HepG2 (cell line): ENCODE results near the gene ZNF511. TPM values are rescaled to one million over a fixed set of nuclear protein-coding genes. Genes with fewer than 3 reads are reported as not detected.
A peak's percentile ranks its signal among the peaks of the same experiment; 100 is the strongest.

Source experiments
- AKNA ChIP-seq: sonication (generic); formaldehyde crosslinking; IDR thresholded peaks from 2 replicates; pipeline ENCODE4 v1.4.0; 2020; ENCODE audit warnings: missing genetic modification reagents, borderline replicate concordance
- ATF3 ChIP-seq: sonication (generic); formaldehyde crosslinking; IDR thresholded peaks from 2 replicates; pipeline ENCODE4 v1.4.0; 2020; ENCODE audit warnings: missing genetic modification reagents
- KLF9 ChIP-seq: IDR thresholded peaks from 2 replicates; pipeline ENCODE4 v1.6.1; 2016; ENCODE audit warnings: low read depth
- MED13 ChIP-seq: sonication (generic); formaldehyde crosslinking; IDR thresholded peaks from 2 replicates; pipeline ENCODE4 v1.5.0; 2020; ENCODE audit warnings: missing genetic modification reagents
- NFKB2 ChIP-seq: sonication (generic); formaldehyde crosslinking; IDR thresholded peaks from 2 replicates; pipeline ENCODE4 v1.4.0; 2020; ENCODE audit warnings: missing genetic modification reagents, borderline replicate concordance
- RCOR2 ChIP-seq: IDR thresholded peaks from 2 replicates; pipeline ENCODE4 v1.6.1; 2016; ENCODE audit warnings: missing biosample characterization, missing genetic modification reagents
- SNAPC5 ChIP-seq: sonication (generic); formaldehyde crosslinking; IDR thresholded peaks from 2 replicates; pipeline ENCODE4 v1.8.1; 2023; ENCODE audit warnings: mild to moderate bottlenecking, missing genetic modification reagents, borderline replicate concordance
- TOE1 ChIP-seq: sonication (generic); formaldehyde crosslinking; IDR thresholded peaks from 2 replicates; pipeline ENCODE4 v1.4.0; 2020; ENCODE audit warnings: mild to moderate bottlenecking, missing genetic modification reagents
- ZNF253 ChIP-seq: sonication (generic); formaldehyde crosslinking; IDR thresholded peaks from 2 replicates; pipeline ENCODE4 v1.8.0; 2022; ENCODE audit warnings: mild to moderate bottlenecking, missing genetic modification reagents, borderline replicate concordance
- ZNF318 ChIP-seq: sonication (generic); formaldehyde crosslinking; IDR thresholded peaks from 2 replicates; pipeline ENCODE4 v1.4.0; 2020; ENCODE audit warnings: mild to moderate bottlenecking, missing genetic modification reagents
- ZNF430 ChIP-seq: sonication (generic); formaldehyde crosslinking; IDR thresholded peaks from 2 replicates; pipeline ENCODE4 v1.9.0; 2021; ENCODE audit warnings: mild to moderate bottlenecking, missing genetic modification reagents
- ZNF619 ChIP-seq: sonication (generic); formaldehyde crosslinking; IDR thresholded peaks from 2 replicates; pipeline ENCODE4 v1.4.0; 2020; ENCODE audit warnings: mild to moderate bottlenecking, missing genetic modification reagents
- ZNF788 ChIP-seq: sonication (generic); formaldehyde crosslinking; IDR thresholded peaks from 2 replicates; pipeline ENCODE4 v1.5.0; 2020; ENCODE audit warnings: mild to moderate bottlenecking, missing genetic modification reagents, borderline replicate concordance
- ZNF891 ChIP-seq: sonication (generic); formaldehyde crosslinking; IDR thresholded peaks from 2 replicates; pipeline ENCODE4 v1.5.0; 2020; ENCODE audit warnings: mild to moderate bottlenecking, missing genetic modification reagents
- polyA plus RNA-seq, 8 experiments: library from polyadenylated mRNA; depleted of rRNA in 3 of 8; stranded (reverse) in 7 of 8; unstranded in 1 of 8; fragments of >200 nt; fragmentation: Illumina TruSeq in 4 of 8; extraction: Trizol in 4 of 8; gene quantifications; 2 replicates each; pipeline versions ENCODE4 v1.2.1 to v1.2.3, GENCODE V29; 2011 to 2016; ENCODE audit warnings: low read depth in 4 of 8, missing spikeins in 1 of 8, mixed read lengths in 1 of 8; ENCODE audit not compliant: insufficient read depth in 1 of 8
- total RNA-seq, 5 experiments: library from RNA; depleted of rRNA; stranded (reverse); fragments of >200 nt; fragmentation: Illumina TruSeq; extraction: Trizol; gene quantifications; 2 replicates each; pipeline ENCODE4 v1.2.3, GENCODE V29; 2016; ENCODE audit warnings: low read depth in 1 of 5

Gene ZNF511
- total and polyA plus RNA-seq, 2 of the 13 experiments (the other 11 are each of a cell fraction or from before 2014, with no cell fraction given): 35.6 to 66.4 TPM

GRCh38 chr10:133318494-133319127 is 9.9 kb downstream of the ZNF511 start (continued):
- TF ChIP-seq ZNF318 (no peak), ZNF430 (no peak; the same call in 1 of the 2 replicates), MED13 (CRISPR knock-in tag) (no peak), TOE1 (CRISPR knock-in tag) (no peak), KLF9 (CRISPR knock-in tag) (no peak), SNAPC5 (CRISPR knock-in tag) (no peak), ZNF619 (CRISPR knock-in tag) (no peak), AKNA (CRISPR knock-in tag) (no peak), ZNF253 (CRISPR knock-in tag) (no peak), ATF3 (CRISPR knock-in tag) (no peak), ZNF891 (CRISPR knock-in tag) (peak; percentile 58; the same call in 1 of the 2 replicates), ZNF788 (peak; percentile 56; the same call in 1 of the 2 replicates), NFKB2 (CRISPR knock-in tag) (peak; percentile 45; the same call in 1 of the 2 replicates), RCOR2 (CRISPR knock-in tag) (no peak)
